ENCODE measurements around the gene MMP26. TPM values are rescaled to one million over a fixed set of nuclear protein-coding genes. Genes with fewer than 3 reads are reported as not detected.

Gene MMP26
- total RNA-seq: not detected in 2 replicates

- DNase-seq (ENCODE audit: low read depth, low spot score): no peak
Observed at GRCh38 chr11:4704054-4704789, at the start of gene MMP26. MMP26 (plus strand) TSS chr11:4704784.

- DNase-seq (ENCODE audit: low read depth, low spot score): no peak
Observed at GRCh38 chr11:4658629-4659445, 45.7 kb upstream of the MMP26 start.

DNA sequence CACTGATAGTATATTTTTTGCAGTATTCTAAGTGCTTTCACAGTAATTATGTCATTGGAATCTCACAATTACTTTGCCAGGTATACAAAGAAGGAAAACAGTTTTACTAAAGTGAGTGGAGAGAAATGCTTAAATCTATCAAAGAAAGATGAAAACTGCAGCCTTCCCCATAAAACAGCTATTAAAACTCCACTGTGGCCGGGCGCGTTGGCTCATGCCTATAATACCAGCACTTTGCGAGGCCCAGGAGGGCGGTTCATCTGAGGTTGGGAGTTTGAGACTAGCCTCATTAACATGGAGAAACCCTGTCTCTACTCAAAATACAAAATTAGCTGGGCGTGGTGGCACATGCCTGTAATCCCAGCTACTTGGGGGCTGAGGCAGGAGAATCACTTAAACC is 41.7 kb upstream of the MMP26 start:
- no peak for DNase-seq (ENCODE audit: low read depth, low spot score)

DNA sequence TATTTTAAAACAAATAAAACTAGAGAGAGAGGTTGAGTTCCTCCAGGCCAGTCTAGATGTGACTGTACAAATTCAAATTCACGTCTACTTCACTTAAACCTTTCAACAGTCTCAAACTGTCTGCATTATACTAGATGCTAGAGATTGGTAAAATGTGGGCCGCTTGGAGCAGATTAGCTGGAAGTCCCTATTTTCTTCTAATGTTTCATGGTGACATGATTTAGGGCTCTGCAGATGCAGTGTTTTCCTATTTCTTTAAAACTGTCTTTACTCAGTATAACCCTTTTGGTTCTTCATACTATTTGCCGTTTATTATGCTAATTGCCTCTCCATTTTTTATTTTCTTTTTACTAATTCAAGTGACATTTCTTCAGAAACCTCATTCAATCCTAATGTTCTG is 40.4 kb upstream of the MMP26 start:
- DNase-seq (ENCODE audit: low read depth, low spot score): no peak

DNA sequence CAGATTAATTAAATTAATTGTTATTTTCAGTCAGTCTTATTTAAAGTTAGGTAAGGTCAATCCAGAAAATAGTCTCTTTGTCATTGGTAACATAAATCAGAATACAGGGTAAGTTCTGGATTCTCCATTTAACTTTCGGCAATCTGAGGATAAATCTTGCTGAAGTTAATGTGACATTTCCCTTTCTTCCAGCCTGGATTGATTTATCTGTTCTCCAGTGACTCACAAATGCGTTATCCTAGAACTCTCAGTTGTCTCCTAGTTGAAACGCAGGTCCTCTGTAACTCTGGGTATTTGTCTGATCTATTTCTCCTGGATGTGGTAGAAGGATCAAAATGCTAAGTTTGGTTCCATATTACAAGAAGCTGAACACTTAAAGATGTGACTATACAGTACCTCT is 39.8 kb upstream of the MMP26 start:
- no peak for DNase-seq (ENCODE audit: low read depth, low spot score)

DNA sequence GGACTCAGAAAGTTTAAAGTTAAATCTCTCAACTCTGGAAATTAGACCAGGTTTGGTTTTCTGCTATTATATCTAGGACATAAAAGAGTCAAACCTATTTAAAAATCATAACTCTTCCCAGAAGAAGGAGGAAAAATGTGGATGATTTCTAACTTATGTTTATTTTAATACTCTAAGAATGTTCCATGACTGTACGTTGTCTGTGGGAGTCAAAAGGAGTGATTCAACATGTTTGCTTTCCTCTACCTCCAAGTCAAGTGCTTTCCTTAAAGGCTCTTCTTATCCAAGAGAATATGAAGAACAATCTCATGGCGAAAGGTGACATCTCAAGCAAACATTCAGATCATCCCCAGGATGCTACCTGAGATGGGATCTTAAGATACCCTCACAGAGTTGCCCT is 39.2 kb upstream of the MMP26 start:
- no peak for DNase-seq (ENCODE audit: low read depth, low spot score)

DNA sequence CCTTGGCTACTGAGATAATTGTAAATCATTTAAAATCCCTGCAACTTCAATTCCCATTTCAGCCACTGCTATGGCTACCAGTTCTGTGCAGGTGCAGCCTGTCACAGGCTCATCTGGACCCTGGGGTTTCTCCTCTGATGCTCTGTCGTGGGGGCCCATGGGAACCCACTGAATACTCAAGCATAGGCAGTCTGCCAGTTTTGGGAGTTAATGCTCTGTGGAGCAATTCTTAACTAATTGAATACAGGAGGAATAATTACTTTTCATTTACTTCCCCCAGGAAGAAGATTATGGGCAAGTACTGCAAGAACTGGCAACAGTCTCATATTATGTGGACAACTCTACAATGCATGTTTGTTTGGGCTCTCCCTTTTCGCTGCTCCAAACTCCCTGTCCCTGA is 32.8 kb upstream of the MMP26 start:
- DNase-seq (ENCODE audit: low read depth, low spot score): no peak

DNA sequence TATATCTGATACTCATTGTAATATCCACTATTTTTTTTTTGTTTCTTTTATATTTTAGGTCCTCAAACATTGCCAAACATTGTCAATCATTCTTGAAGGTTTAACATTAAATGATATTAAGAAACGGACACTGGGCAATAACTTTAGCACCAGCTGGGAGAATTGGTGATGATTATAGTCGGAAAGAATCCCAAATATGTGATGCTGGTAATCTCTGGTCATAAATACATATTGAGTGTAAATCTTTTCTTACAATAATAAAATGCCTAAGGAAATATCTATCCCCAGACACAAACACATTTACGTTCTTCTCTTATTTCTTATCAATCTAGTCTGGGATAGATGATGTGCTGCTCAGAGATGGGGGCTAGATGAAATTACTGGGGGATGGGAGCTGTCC is 32.1 kb upstream of the MMP26 start:
- DNase-seq (ENCODE audit: low read depth, low spot score): no peak

DNA sequence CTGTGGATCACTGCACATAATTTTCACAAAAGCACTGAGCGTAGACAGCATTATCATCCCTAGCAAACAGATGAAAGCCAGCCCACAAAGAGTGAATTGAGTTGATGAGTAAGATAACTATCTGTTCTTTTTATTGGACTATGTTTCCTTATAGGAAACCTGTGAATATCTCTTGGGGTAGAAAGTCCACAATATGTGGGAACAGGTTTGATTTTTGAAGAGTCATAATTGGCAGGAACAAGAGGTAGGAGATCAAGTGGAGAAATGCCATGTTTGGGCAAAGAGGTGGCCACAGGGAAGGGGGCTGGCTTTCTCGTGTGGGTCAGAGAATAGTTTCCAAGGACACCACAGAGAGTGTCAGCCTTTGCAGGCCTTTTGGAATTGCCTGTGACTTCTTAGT is 30.8 kb upstream of the MMP26 start:
- no peak for DNase-seq (ENCODE audit: low read depth, low spot score)

- no peak for DNase-seq (ENCODE audit: low read depth, low spot score)
Observed at GRCh38 chr11:4677948-4678347, 26.6 kb upstream of the MMP26 start.

DNA sequence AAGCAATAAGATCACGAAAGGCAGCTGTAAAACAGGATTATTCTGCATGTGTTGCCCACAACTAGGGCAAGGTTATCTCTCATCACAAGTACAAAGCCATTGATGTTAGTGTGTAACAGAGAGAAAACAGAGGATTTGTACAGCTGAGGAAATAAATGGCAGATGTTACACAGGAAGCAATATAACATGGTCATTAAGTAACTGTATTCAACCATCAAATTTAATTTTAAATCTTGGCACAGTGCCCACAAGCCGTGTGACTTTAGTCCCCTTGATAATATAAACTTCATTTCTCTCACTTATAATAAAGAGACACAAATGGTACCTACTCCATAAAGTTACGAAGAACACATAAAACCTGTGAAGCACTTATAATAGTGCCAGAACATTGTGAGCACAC is 24.2 kb upstream of the MMP26 start:
- no peak for DNase-seq (ENCODE audit: low read depth, low spot score)

GRCh38 chr11:4682623-4683419 is 21.8 kb upstream of the MMP26 start:
- DNase-seq (ENCODE audit: low read depth, low spot score): no peak

GRCh38 chr11:4684631-4685285 is 19.8 kb upstream of the MMP26 start:
- no peak for DNase-seq (ENCODE audit: low read depth, low spot score)

- no peak for DNase-seq (ENCODE audit: low read depth, low spot score)
Observed at GRCh38 chr11:4695442-4695841, 9.1 kb upstream of the MMP26 start.

DNA sequence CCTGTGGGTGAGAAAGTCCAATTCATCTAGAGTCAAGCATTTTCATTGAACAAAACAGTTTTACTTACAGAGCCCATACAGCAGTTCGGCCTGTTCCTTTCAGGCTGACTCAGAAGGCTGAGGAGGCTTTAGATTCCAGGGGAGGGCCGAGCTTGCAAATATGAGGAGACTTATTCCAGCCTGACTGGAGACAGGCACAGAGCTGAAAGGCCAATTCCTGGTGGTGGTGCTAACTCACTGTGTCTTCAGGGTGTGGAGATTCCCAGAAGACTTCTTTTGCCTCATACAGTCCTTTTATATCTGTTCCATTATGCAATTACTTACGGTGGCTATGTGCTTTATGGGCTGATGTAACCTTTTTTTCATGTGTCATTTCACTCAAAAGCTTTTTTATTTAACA is 7.0 kb upstream of the MMP26 start, which contains the start of gene OR51E2:
Gene OR51E2, minus strand, starts transcription at position 269 of the 400 bp plus-strand sequence. CDS start 15,142 bp downstream, outside the sequence.
- no peak for DNase-seq (ENCODE audit: low read depth, low spot score)

DNA sequence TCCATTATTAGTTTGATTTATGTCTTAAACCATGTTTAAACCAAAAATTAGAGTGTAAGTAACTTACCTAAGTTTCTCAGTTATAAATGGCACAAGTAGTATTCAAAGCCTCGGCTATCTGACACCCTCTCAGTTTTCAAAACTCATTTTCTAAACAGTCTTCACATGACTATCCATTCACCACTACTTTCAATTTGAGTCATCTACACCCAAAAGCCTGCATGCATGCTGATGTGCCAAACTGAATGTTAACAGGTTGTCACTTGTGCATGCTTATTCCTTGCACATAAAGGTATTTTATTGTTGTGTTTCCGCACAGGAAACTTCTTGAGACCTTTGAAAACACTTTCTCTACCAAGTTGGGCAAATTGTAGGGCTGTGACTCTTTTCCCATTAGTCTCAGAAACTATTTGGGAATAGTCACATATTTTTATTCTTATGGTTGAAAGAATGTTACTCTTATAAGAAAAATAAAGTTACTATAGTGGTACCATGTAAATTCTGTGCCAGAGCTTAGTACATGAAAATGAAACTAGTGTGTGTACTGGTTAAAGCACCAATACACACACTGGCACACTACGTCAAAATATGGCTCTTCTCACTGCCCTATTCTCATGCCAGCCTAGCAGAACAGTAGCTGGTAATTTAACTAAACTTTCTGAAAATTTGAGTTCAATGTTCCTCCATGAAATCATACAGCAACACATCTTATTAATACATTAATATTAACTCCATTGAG is 4.7 kb upstream of the MMP26 start:
- DNase-seq (ENCODE audit: low read depth, low spot score): no peak

- DNase-seq (ENCODE audit: low read depth, low spot score): no peak
Observed at GRCh38 chr11:4700436-4700820, 4.2 kb upstream of the MMP26 start.

- DNase-seq (ENCODE audit: low read depth, low spot score): no peak
Observed at GRCh38 chr11:4704790-4705334, 278 bp downstream of the MMP26 start.

DNA sequence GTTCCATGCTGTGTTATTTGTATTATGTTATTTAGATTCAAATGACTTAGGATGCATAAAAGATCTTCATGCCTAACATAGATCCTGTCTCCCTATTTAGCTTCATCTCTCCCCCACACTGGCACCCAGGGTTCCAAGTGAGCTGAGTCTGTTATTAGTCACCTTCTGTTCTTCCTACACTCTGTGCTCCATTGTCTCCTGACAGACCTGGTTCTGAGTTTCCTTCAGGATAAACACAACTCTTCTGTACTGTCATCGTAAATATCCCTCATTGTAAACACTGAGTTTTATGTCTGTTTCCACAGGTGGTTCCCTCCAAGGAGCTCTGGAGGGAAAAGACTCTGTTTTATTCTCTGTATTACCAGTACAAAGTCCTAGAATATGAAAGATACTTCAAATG is 8.7 kb downstream of the MMP26 start:
- no peak for DNase-seq (ENCODE audit: low read depth, low spot score)

- DNase-seq (ENCODE audit: low read depth, low spot score): no peak
Observed at GRCh38 chr11:4714300-4714699, 9.7 kb downstream of the MMP26 start.
